GM19238 (cell line): ENCODE measurements around the gene HAO1.

ENCODE experiments used
- DNase-seq: peaks from one replicate; pipeline ENCODE4 v3.0.0; 2011; ENCODE audit warnings: low spot score; ENCODE audit not compliant: insufficient read length

Gene HAO1

GRCh38 chr20:7926767-7927166 is 13.5 kb downstream of the HAO1 start:
- no peak for DNase-seq

- DNase-seq: no peak
Measured at GRCh38 chr20:7926323-7926722, 13.9 kb downstream of the HAO1 start.

- no peak for DNase-seq
Measured at GRCh38 chr20:7924692-7925091, 15.6 kb downstream of the HAO1 start.

GRCh38 chr20:7916648-7917047 is 23.6 kb downstream of the HAO1 start:
- DNase-seq: no peak

GRCh38 chr20:7912551-7912950 is 27.7 kb downstream of the HAO1 start:
- no peak for DNase-seq

- no peak for DNase-seq
Measured at GRCh38 chr20:7911586-7912330, 28.5 kb downstream of the HAO1 start.

- DNase-seq: no peak
Measured at GRCh38 chr20:7908905-7909304, 31.4 kb downstream of the HAO1 start.

GRCh38 chr20:7903429-7903828 is 36.8 kb downstream of the HAO1 start:
- no peak for DNase-seq

GRCh38 chr20:7902879-7903278 is 37.4 kb downstream of the HAO1 start:
- DNase-seq: no peak

- DNase-seq: no peak
Measured at GRCh38 chr20:7897781-7898364, 42.4 kb downstream of the HAO1 start.

GRCh38 chr20:7893014-7893730 is 47.1 kb downstream of the HAO1 start:
- DNase-seq: no peak

- no peak for DNase-seq
Measured at GRCh38 chr20:7891705-7892104, 48.6 kb downstream of the HAO1 start.

- DNase-seq: no peak
Measured at GRCh38 chr20:7889736-7890135, 50.5 kb downstream of the HAO1 start.

GRCh38 chr20:7883741-7884140 is 56.5 kb downstream of the HAO1 start:
- DNase-seq: no peak

- DNase-seq: no peak
Measured at GRCh38 chr20:7883309-7883708, 56.9 kb downstream of the HAO1 start.

- DNase-seq: no peak
Measured at GRCh38 chr20:7882076-7882475, 58.2 kb downstream of the HAO1 start.

- DNase-seq: no peak
Measured at GRCh38 chr20:7881551-7881950, 58.7 kb downstream of the HAO1 start.

- no peak for DNase-seq
Measured at GRCh38 chr20:7879883-7880282, 60.4 kb downstream of the HAO1 start.

- no peak for DNase-seq
Measured at GRCh38 chr20:7868108-7868507, 72.2 kb downstream of the HAO1 start.

- DNase-seq: no peak
Measured at GRCh38 chr20:7866285-7866684, 74.0 kb downstream of the HAO1 start.

GRCh38 chr20:7859356-7859802 is 80.9 kb downstream of the HAO1 start:
- no peak for DNase-seq

- no peak for DNase-seq
Measured at GRCh38 chr20:7858734-7859250, 81.5 kb downstream of the HAO1 start.
